Endodermal cell (in vitro differentiated cells): ENCODE results near the gene TMEM200C. TPM values are rescaled to one million over a fixed set of nuclear protein-coding genes. Genes with fewer than 3 reads are reported as not detected.

ENCODE experiments used
- DNase-seq: peaks from one replicate; pipeline ENCODE4 v3.0.0-alpha.2; 2017
- H3K27ac ChIP-seq: 2 replicates; pipeline ENCODE4 v1.5.1; 2013; ENCODE audit warnings: mild to moderate bottlenecking, low read depth, low read length, moderate library complexity
- H3K27me3 ChIP-seq: 2 replicates; pipeline ENCODE4 v1.6.1; 2013; ENCODE audit warnings: mild to moderate bottlenecking, low read length, moderate library complexity; ENCODE audit not compliant: insufficient read depth, control insufficient read depth, poor library complexity, severe bottlenecking
- H3K36me3 ChIP-seq: 2 replicates; pipeline ENCODE4 v1.7.0; 2013; ENCODE audit warnings: mild to moderate bottlenecking, low read length, moderate library complexity; ENCODE audit not compliant: control insufficient read depth, insufficient read depth
- H3K4me1 ChIP-seq: one replicate; pipeline ENCODE4 v1.7.0; 2013; ENCODE audit warnings: low read length; ENCODE audit not compliant: control insufficient read depth, insufficient read depth
- H3K4me3 ChIP-seq: 2 replicates; pipeline ENCODE4 v1.5.1; 2013; ENCODE audit warnings: mild to moderate bottlenecking, low read length, moderate library complexity
- H3K9ac ChIP-seq: 2 replicates; pipeline ENCODE4 v1.6.1; 2013; ENCODE audit warnings: mild to moderate bottlenecking, low read length, moderate library complexity; ENCODE audit not compliant: poor library complexity, severe bottlenecking; ENCODE audit errors: extremely low read depth
- H3K9me3 ChIP-seq: 2 replicates; pipeline ENCODE4 v1.6.1; 2013; ENCODE audit warnings: mild to moderate bottlenecking, low read length, moderate library complexity; ENCODE audit not compliant: control insufficient read depth
- H3K27ac Mint-ChIP-seq: 2 replicates; pipeline ENCODE4 v1.8.0; 2020; ENCODE audit warnings: mixed read lengths
- H3K27me3 Mint-ChIP-seq: 2 replicates; pipeline ENCODE4 v1.8.0; 2021; ENCODE audit warnings: mild to moderate bottlenecking, mixed read lengths; ENCODE audit not compliant: insufficient read depth
- H3K36me3 Mint-ChIP-seq: 2 replicates; pipeline ENCODE4 v1.8.0; 2020; ENCODE audit warnings: low read depth, mixed read lengths
- H3K4me1 Mint-ChIP-seq: 2 replicates; pipeline ENCODE4 v1.8.0; 2020; ENCODE audit warnings: mixed read lengths
- H3K4me3 Mint-ChIP-seq: 2 replicates; pipeline ENCODE4 v1.8.0; 2020; ENCODE audit warnings: mild to moderate bottlenecking, moderate library complexity, mixed read lengths
- H3K9me3 Mint-ChIP-seq: 2 replicates; pipeline ENCODE4 v1.8.0; 2020; ENCODE audit warnings: mild to moderate bottlenecking, mixed read lengths
- WGBS, 2 experiments: methylation state at CpG; one replicate each; pipeline versions ENCODE4 v1.1.5 to v1.1.7; 2013; ENCODE audit warnings: missing lambda C conversion rate in 2 of 2, mixed read lengths in 1 of 2; ENCODE audit not compliant: insufficient coverage in 1 of 2, insufficient read length in 1 of 2; 5-methylcytosine and 5-hydroxymethylcytosine counted together
- total RNA-seq, 2 donors: library from RNA; stranded (reverse); fragmentation: NEBNext Ultra II Directional in 1 of 2; extraction: Animal tissue kit (Norgen Biotek cat#: 25700) in 1 of 2; gene quantifications; 2 replicates in 1 of 2; 3 replicates in 1 of 2; pipeline ENCODE4 v1.2.1, GENCODE V29; 2021
- TF ChIP-seq, protein P1 (sequence below): fragments of 200-600 bp; sonication (generic); conservative IDR thresholded peaks from 2 replicates; pipeline ENCODE4 v1.5.0; 2021; ENCODE audit warnings: antibody characterized with exemption, mild to moderate bottlenecking

Gene TMEM200C
- total RNA-seq, 2 donors from 2014 or later = 4.7 to 7.3 TPM

DNA sequence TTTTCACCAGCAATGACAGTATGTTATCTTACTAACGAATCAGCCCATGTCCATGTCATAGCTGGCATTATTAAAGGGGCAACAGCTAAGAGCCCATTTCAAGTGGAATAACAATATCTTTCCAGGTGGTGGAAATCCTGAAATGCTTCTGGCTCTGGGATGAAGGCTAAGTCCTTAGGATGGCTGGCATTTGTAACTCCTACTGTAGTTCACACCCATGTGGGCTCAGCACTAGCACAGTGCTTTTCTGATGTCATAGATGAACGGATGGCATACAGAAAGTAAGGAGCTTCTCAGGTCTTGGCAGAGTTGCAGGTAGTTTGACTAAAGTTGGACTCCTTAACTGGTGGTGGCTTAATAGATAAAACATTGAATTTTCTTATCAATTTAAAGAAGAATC is 10.0 kb downstream of the TMEM200C start:
- Histone ChIP-seq H3K4me1 (no peaks in the 10 kb centered on the region), H3K36me3 (no peaks in the 10 kb centered on the region), H3K4me3 (no peak overlapping the region), H3K27me3 (peaks cover 9% of the 10 kb centered on the region), H3K9me3 (no peaks in the 10 kb centered on the region), H3K9ac (no peak overlapping the region), H3K27ac (no peak overlapping the region)
- H3K4me1 Mint-ChIP-seq = no peaks in the 10 kb centered on the region
- H3K27me3 Mint-ChIP-seq = peaks cover 11% of the 10 kb centered on the region
- no peaks in the 10 kb centered on the region for H3K9me3 Mint-ChIP-seq
- no peaks in the 10 kb centered on the region for H3K36me3 Mint-ChIP-seq
- no peak overlapping the region for H3K27ac Mint-ChIP-seq
- 68 to 71% methylated on average over 1 to 2 of the region's 2 CpGs for WGBS, 2 experiments
- TF ChIP-seq, protein P1, sequence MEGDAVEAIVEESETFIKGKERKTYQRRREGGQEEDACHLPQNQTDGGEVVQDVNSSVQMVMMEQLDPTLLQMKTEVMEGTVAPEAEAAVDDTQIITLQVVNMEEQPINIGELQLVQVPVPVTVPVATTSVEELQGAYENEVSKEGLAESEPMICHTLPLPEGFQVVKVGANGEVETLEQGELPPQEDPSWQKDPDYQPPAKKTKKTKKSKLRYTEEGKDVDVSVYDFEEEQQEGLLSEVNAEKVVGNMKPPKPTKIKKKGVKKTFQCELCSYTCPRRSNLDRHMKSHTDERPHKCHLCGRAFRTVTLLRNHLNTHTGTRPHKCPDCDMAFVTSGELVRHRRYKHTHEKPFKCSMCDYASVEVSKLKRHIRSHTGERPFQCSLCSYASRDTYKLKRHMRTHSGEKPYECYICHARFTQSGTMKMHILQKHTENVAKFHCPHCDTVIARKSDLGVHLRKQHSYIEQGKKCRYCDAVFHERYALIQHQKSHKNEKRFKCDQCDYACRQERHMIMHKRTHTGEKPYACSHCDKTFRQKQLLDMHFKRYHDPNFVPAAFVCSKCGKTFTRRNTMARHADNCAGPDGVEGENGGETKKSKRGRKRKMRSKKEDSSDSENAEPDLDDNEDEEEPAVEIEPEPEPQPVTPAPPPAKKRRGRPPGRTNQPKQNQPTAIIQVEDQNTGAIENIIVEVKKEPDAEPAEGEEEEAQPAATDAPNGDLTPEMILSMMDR = no peak
- no peak overlapping the region for H3K4me3 Mint-ChIP-seq
- DNase-seq = no peak

DNA sequence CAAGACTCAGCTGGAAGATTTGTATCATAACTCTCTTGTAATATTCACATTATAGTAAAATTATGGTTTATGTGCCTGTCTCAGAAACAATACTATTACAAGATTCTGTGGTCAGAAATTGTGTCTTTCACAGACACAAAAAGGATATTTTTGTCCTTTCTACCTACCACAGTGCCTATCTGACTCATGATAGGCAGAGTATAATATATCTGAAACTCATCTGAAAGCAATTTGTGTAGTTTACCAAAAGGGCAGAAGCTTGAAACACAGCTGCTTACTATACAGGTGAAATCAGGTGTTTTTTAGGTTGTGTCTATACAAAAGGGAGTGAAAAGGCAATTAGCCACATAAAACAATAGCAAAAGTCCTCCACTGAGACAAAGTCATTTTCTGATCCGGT is 10.9 kb downstream of the TMEM200C start:
- no peaks in the 10 kb centered on the region for H3K9me3 ChIP-seq
- DNase-seq = no peak
- no peak overlapping the region for H3K27ac Mint-ChIP-seq
- peaks cover 3% of the 10 kb centered on the region for H3K27me3 Mint-ChIP-seq
- H3K4me3 ChIP-seq = no peak overlapping the region
- H3K4me1 Mint-ChIP-seq = no peaks in the 10 kb centered on the region
- no peak overlapping the region for H3K27ac ChIP-seq
- WGBS, 2 experiments = 86% methylated on average over 1 of the region's 1 CpG; no CpG with 5 or more reads in 1 of the 2 experiments
- no peaks in the 10 kb centered on the region for H3K4me1 ChIP-seq
- H3K36me3 Mint-ChIP-seq = no peaks in the 10 kb centered on the region
- peaks cover 2% of the 10 kb centered on the region for H3K27me3 ChIP-seq
- no peak overlapping the region for H3K4me3 Mint-ChIP-seq
- no peaks in the 10 kb centered on the region for H3K36me3 ChIP-seq
- H3K9ac ChIP-seq = no peak overlapping the region
- no peaks in the 10 kb centered on the region for H3K9me3 Mint-ChIP-seq
- TF ChIP-seq, protein P1 = no peak

DNA sequence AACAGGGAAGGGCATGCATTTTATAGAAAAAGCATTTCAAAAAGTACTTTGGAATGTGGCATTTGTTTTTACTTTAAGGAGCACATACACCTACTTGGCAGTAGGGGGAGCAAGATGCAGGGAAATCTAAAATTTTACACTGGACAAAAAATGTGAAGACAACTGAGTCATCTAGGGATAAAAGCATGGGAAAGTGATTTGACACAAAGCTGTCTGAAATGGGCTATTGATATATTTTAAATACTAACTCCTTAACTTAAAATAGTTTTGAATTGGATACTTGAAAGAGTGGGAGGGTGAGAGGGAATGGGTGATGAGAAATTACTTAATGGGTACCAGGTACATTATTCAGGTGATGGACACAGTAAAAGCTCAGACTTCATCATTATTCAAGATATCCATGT is 15.8 kb downstream of the TMEM200C start:
- Mint-ChIP-seq H3K9me3 (no peaks in the 10 kb centered on the region), H3K27ac (no peak overlapping the region), H3K4me1 (no peaks in the 10 kb centered on the region), H3K36me3 (no peaks in the 10 kb centered on the region), H3K4me3 (no peak overlapping the region), H3K27me3 (peaks cover 2% of the 10 kb centered on the region)
- no peak for DNase-seq
- Histone ChIP-seq H3K9me3 (no peaks in the 10 kb centered on the region), H3K9ac (no peak overlapping the region), H3K27me3 (peaks cover 17% of the 10 kb centered on the region), H3K27ac (no peak overlapping the region), H3K36me3 (no peaks in the 10 kb centered on the region), H3K4me1 (no peaks in the 10 kb centered on the region), H3K4me3 (no peak overlapping the region)
- TF ChIP-seq, protein P1 = peak; percentile 93
